Measurements from ENCODE around the gene FBXW11.

The FBXW11 gene

DNA sequence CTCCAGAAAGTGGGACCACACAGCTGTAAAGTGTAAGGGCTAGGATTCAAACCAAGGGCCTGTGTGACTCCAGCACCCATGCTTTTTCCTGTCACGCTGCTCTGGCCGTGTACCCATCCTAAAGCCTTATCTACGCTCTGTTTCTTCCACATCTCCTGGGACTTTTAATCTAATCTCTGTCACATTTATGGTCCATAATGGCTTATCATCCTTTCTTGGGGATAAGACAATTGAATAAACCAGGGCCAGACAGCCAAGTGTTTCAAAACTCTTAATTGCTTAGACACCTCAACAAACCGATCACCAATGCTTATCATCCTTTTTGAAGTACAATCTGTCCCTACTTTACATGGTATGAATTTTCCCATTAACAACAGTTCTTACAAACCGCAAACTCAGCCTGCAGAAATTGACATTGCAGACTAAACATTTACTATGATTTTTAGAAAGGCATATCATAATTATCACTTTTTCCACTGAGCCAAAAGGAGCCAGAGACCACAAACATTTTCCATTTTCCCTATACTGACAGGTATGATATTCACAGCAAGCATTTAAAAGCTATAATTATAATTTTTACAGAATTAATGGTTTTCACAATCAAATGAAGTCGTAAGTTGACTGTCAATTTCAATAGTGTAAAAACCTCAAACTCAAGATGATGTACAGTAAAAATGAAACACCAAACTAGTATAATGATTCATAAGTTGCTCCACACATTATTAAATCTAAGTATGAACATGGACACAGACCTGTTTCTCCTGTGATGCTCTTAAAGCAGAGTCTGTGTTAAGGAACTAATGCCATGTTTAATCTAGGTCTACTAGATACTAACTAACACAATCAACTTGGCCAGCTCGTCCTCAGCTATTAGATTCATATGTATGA is 99.5 kb downstream of the FBXW11 start:
- H3K4me1 ChIP-seq (ENCODE audit: control insufficient read depth, low read length): peaks cover 10% of the 10 kb centered on the region
- no peaks in the 10 kb centered on the region for H3K9me2 ChIP-seq (replicated peaks; ENCODE audit: control insufficient read depth, low read length)
- H3K27ac ChIP-seq (ENCODE audit: low read depth, low read length): no peak overlapping the region
- H3K9me3 ChIP-seq (ENCODE audit: control insufficient read depth, insufficient read depth, low read length): no peaks in the 10 kb centered on the region
- H3K4me3 ChIP-seq (ENCODE audit: low read length): no peak overlapping the region
- H3K4me2 ChIP-seq (ENCODE audit: low read length): no peak overlapping the region
- H3F3A ChIP-seq (ENCODE audit: control insufficient read depth, insufficient read depth): peaks cover 3% of the 10 kb centered on the region; the same call in 1 of the 2 replicates
- peaks cover 33% of the 10 kb centered on the region for H3K79me2 ChIP-seq (ENCODE audit: control insufficient read depth, low read length)
- no peaks in the 10 kb centered on the region for H3K27me3 ChIP-seq (ENCODE audit: control insufficient read depth, low read length)
- TF ChIP-seq, protein P1, sequence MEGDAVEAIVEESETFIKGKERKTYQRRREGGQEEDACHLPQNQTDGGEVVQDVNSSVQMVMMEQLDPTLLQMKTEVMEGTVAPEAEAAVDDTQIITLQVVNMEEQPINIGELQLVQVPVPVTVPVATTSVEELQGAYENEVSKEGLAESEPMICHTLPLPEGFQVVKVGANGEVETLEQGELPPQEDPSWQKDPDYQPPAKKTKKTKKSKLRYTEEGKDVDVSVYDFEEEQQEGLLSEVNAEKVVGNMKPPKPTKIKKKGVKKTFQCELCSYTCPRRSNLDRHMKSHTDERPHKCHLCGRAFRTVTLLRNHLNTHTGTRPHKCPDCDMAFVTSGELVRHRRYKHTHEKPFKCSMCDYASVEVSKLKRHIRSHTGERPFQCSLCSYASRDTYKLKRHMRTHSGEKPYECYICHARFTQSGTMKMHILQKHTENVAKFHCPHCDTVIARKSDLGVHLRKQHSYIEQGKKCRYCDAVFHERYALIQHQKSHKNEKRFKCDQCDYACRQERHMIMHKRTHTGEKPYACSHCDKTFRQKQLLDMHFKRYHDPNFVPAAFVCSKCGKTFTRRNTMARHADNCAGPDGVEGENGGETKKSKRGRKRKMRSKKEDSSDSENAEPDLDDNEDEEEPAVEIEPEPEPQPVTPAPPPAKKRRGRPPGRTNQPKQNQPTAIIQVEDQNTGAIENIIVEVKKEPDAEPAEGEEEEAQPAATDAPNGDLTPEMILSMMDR (IDR thresholded peaks at IDR 0.05; ENCODE audit: low read depth, low read length, poor library complexity, severe bottlenecking): no peak
- no peak for TF ChIP-seq EZH2phosphoT487 (IDR thresholded peaks at IDR 0.05; ENCODE audit: borderline replicate concordance, low read length)
- peaks cover 24% of the 10 kb centered on the region for H4K20me1 ChIP-seq (ENCODE audit: control insufficient read depth, insufficient read depth, low read depth, low read length)
- H3K36me3 ChIP-seq (ENCODE audit: control insufficient read depth, low read length): peaks cover 9% of the 10 kb centered on the region

DNA sequence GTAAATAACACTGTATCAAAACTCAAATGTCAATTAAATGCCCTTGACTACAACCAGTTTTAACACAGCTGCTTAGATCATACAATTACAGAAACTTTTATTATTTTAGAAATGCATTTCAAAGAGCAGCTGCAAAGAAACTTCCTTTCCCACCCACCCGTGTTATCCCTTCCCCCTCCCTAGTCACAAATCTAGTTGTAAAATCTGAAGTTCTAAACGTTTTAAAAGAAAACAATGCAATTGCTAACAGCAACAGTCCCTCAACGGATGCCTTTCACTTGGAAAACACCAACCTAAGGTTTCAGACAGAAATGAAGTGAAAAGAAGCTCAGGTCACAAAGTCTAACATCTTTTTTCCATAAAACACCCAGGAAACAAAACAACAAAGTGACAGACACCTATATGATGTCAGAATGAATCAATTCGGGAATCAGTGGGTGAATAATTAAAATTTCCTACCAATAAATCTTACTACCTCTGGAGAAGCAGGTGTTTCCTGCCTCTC is 100.3 kb downstream of the FBXW11 start:
- no peaks in the 10 kb centered on the region for H3K9me3 ChIP-seq (ENCODE audit: control insufficient read depth, insufficient read depth, low read length)
- no peak for TF ChIP-seq EZH2phosphoT487 (IDR thresholded peaks at IDR 0.05; ENCODE audit: borderline replicate concordance, low read length)
- TF ChIP-seq, protein P1 (IDR thresholded peaks at IDR 0.05; ENCODE audit: low read depth, low read length, poor library complexity, severe bottlenecking): no peak
- peaks cover 22% of the 10 kb centered on the region for H4K20me1 ChIP-seq (ENCODE audit: control insufficient read depth, insufficient read depth, low read depth, low read length)
- H3K79me2 ChIP-seq (ENCODE audit: control insufficient read depth, low read length): peaks cover 25% of the 10 kb centered on the region
- H3F3A ChIP-seq (ENCODE audit: control insufficient read depth, insufficient read depth): peaks cover 3% of the 10 kb centered on the region; the same call in 1 of the 2 replicates
- H3K4me1 ChIP-seq (ENCODE audit: control insufficient read depth, low read length): peaks cover 10% of the 10 kb centered on the region
- no peak overlapping the region for H3K27ac ChIP-seq (ENCODE audit: low read depth, low read length)
- H3K4me3 ChIP-seq (ENCODE audit: low read length): no peak overlapping the region
- no peaks in the 10 kb centered on the region for H3K27me3 ChIP-seq (ENCODE audit: control insufficient read depth, low read length)
- no peak overlapping the region for H3K4me2 ChIP-seq (ENCODE audit: low read length)
- H3K9me2 ChIP-seq (replicated peaks; ENCODE audit: control insufficient read depth, low read length): no peaks in the 10 kb centered on the region
- H3K36me3 ChIP-seq (ENCODE audit: control insufficient read depth, low read length): peaks cover 9% of the 10 kb centered on the region

DNA sequence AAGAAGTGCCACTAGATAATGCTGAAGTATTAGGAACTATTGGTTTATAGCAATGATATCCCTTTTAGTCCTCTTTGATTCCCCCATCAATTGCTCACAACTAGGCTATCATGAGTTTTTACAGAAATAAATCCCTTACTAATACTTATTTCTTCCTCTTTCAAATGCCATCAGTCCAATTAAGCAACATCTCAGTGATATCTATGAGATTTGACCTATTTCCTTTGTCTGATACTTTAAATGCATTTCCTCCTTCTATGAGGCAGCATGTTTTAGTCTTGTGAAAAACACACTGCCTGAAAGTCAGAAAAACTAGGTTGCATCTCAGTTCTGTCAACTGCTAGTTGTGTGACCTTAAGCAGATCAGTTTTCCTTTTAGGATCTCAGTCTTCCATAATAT is 101.6 kb downstream of the FBXW11 start:
- Histone ChIP-seq H4K20me1 (ENCODE audit: control insufficient read depth, insufficient read depth, low read depth, low read length) (peaks cover 19% of the 10 kb centered on the region), H3K4me1 (ENCODE audit: control insufficient read depth, low read length) (peaks cover 10% of the 10 kb centered on the region), H3K27me3 (ENCODE audit: control insufficient read depth, low read length) (no peaks in the 10 kb centered on the region), H3K79me2 (ENCODE audit: control insufficient read depth, low read length) (peaks cover 23% of the 10 kb centered on the region), H3K27ac (ENCODE audit: low read depth, low read length) (no peak overlapping the region), H3K9me2 (replicated peaks; ENCODE audit: control insufficient read depth, low read length) (no peaks in the 10 kb centered on the region), H3K9me3 (ENCODE audit: control insufficient read depth, insufficient read depth, low read length) (no peaks in the 10 kb centered on the region), H3K36me3 (ENCODE audit: control insufficient read depth, low read length) (peaks cover 5% of the 10 kb centered on the region), H3K4me2 (ENCODE audit: low read length) (no peak overlapping the region), H3K4me3 (ENCODE audit: low read length) (no peak overlapping the region), H3F3A (ENCODE audit: control insufficient read depth, insufficient read depth) (peaks cover 3% of the 10 kb centered on the region; the same call in 1 of the 2 replicates)
- TF ChIP-seq, protein P1 (IDR thresholded peaks at IDR 0.05; ENCODE audit: low read depth, low read length, poor library complexity, severe bottlenecking): no peak
- no peak for TF ChIP-seq EZH2phosphoT487 (IDR thresholded peaks at IDR 0.05; ENCODE audit: borderline replicate concordance, low read length)
